ENCODE results near the gene LGALS7B. TPM values are rescaled to one million over a fixed set of nuclear protein-coding genes. Genes with fewer than 3 reads are reported as not detected.
"Not testable (repeated sequence)": the region's sequence is repeated elsewhere in the genome, so short reads cannot be mapped to it uniquely, and the experiment has no call there.

The LGALS7B gene
- total RNA-seq, 1 donor from 2014 or later: not detected

- Mint-ChIP-seq H3K27ac (ENCODE audit: unreplicated experiment) (no peak within 1 kb of the TSS), H3K4me1 (ENCODE audit: unreplicated experiment) (no peaks in the 10 kb centered on the region), H3K27me3 (ENCODE audit: unreplicated experiment) (no peaks in the 10 kb centered on the region), H3K9me3 (ENCODE audit: unreplicated experiment) (no peaks in the 10 kb centered on the region), H3K4me3 (ENCODE audit: unreplicated experiment) (no peak within 1 kb of the TSS), H3K36me3 (ENCODE audit: unreplicated experiment) (peaks cover 19% of the 10 kb centered on the region)
- TF ChIP-seq CTCF (IDR thresholded peaks at IDR 0.05): no peak
- DNase-seq (ENCODE audit: extremely low spot score, unreplicated experiment): no peak
Observed at GRCh38 chr19:38812841-38813320, 23.9 kb downstream of the LGALS7B start, which contains the start of gene LGALS4. TSS of gene LGALS4 (minus strand) at chr19:38812945. CDS start at chr19:38812886, 59 bp downstream.

DNA sequence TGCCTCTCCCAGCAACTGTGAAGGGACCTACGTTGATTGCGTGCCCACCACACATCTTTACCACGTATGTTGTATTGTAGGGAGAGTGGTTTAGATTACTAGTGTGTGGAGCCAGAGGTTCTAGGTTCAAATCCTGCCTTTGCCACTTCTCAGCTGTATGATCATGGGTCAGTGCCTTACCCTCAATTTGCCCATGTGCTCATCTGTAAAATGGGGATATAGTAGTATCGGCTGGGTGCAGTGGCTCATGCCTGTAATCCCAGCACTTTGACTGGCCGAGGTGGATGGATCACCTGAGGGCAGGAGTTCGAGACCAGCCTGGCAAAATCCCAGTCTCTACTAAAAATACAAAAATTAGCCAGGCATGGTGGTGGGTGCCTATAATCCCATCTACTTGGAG is 24.3 kb downstream of the LGALS7B start:
- no peak for TF ChIP-seq CTCF (IDR thresholded peaks at IDR 0.05)
- Mint-ChIP-seq H3K27ac (ENCODE audit: unreplicated experiment) (no peak overlapping the region), H3K4me1 (ENCODE audit: unreplicated experiment) (no peaks in the 10 kb centered on the region), H3K4me3 (ENCODE audit: unreplicated experiment) (no peak overlapping the region), H3K9me3 (ENCODE audit: unreplicated experiment) (no peaks in the 10 kb centered on the region), H3K36me3 (ENCODE audit: unreplicated experiment) (peaks cover 19% of the 10 kb centered on the region), H3K27me3 (ENCODE audit: unreplicated experiment) (no peaks in the 10 kb centered on the region)
- DNase-seq (ENCODE audit: extremely low spot score, unreplicated experiment): no peak

DNA sequence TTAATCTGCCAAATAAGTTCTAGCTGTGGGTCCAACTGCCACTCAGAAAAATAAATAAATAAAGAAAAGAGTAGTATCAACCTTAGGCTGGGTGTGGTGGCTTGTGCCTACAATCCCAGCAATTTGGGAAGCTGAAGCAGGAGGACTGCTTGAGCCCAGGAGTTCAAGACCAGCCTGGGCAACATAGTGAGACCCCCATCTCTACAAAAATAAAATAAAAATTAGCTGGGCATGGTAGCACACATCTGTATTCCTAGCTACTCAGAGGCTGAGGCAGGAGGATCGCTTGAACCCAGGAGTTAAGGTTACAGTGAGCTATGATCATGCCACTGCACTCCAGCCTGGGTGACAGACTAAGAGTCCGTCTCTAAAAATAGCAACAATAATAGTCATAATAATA is 24.9 kb downstream of the LGALS7B start:
- not testable (repeated sequence) for H3K4me3 Mint-ChIP-seq (ENCODE audit: unreplicated experiment); H3K9me3 Mint-ChIP-seq (ENCODE audit: unreplicated experiment); H3K27ac Mint-ChIP-seq (ENCODE audit: unreplicated experiment); H3K4me1 Mint-ChIP-seq (ENCODE audit: unreplicated experiment); H3K27me3 Mint-ChIP-seq (ENCODE audit: unreplicated experiment); DNase-seq (ENCODE audit: extremely low spot score, unreplicated experiment)
- H3K36me3 Mint-ChIP-seq (ENCODE audit: unreplicated experiment): peaks cover 21% of the 10 kb centered on the region

DNA sequence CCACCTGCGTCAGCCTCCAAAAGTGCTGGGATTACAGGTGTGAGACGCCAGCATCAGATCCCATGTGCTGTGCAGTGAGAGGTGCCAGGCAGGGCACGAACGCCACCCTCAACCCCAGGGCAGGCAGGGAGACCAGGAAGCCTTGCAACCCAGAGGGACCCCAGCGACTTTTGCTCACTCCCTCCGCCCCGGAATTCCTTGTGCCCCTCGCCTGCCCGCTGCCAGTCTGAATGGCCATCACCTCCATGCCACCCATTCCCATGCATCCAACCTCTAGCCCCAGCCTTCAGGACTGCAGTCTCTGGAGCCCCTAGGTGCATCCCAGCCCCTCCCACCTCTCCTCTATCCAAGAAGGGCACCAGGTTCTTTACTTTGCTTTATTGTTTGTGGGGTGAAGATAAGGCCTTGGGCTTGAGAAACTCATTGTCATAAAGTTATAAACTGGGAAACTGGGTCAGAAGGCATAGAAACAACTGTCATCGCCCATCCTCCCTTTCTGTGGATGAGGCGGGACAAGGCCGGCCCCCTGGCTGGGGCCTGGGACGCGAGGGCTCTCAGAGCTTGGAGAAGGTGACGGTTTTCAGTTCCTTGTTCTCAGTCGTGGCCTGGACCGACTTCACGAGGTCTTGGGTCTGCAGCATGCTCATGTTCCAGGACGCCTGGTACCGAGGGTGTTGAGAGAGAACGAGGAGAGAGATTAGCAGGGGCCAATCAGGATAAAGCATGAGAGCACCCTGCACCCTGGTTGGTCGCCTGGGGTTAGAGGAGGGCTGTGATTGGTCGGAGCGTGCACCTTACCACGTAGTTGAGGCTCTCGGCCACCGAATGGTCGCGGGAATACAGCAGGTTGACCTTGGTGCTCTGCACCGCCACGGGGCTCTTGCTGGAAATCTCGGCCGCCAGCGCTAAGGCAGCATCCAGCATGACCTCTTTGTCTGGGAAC is 26.3 kb downstream of the LGALS7B start:
- no peak for DNase-seq (ENCODE audit: extremely low spot score, unreplicated experiment)
- no peak overlapping the region for H3K27ac Mint-ChIP-seq (ENCODE audit: unreplicated experiment)
- H3K4me1 Mint-ChIP-seq (ENCODE audit: unreplicated experiment): peaks cover 2% of the 10 kb centered on the region

DNA sequence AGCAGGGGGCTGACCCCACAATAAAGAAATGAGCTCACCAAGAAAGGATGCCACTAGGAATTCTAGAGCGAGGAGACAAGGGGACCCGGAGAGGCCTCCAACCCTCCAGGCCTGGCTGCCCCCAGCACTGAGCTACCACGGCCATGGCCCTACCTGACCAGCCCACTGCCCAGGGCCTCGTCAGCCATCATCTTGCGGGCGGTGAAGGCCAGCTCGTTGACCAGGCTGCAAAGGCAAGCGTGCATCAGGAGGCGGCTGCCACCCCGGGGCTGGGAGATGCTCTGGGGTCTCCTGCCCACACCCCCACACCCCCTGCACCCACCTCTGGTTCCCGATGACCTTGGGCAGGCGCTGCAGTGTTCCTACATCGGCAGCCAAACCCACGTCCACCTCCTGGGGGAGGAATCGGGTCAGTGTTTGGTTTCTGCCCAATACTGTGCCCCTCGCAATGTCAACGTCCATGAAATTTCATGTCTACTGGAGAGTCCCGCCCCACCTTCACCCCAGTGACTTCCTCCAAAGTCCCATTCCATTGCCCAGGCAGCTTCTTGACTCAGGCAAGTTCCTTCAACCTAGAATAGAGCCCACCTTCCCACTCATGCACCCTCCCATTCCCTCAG is 27.2 kb downstream of the LGALS7B start:
- H3K36me3 Mint-ChIP-seq (ENCODE audit: unreplicated experiment): peaks cover 27% of the 10 kb centered on the region
- H3K27ac Mint-ChIP-seq (ENCODE audit: unreplicated experiment): no peak overlapping the region
- H3K27me3 Mint-ChIP-seq (ENCODE audit: unreplicated experiment): no peaks in the 10 kb centered on the region

More for the DNA sequence above, 26.3 kb downstream of the LGALS7B start:
- TF ChIP-seq CTCF (IDR thresholded peaks at IDR 0.05): no peak
- Mint-ChIP-seq H3K36me3 (ENCODE audit: unreplicated experiment) (peaks cover 25% of the 10 kb centered on the region), H3K27me3 (ENCODE audit: unreplicated experiment) (no peaks in the 10 kb centered on the region), H3K4me3 (ENCODE audit: unreplicated experiment) (no peak overlapping the region), H3K9me3 (ENCODE audit: unreplicated experiment) (no peaks in the 10 kb centered on the region)

More for the DNA sequence above, 27.2 kb downstream of the LGALS7B start:
- H3K9me3 Mint-ChIP-seq (ENCODE audit: unreplicated experiment): no peaks in the 10 kb centered on the region
- no peak for DNase-seq (ENCODE audit: extremely low spot score, unreplicated experiment)
- H3K4me3 Mint-ChIP-seq (ENCODE audit: unreplicated experiment): no peak overlapping the region
- no peak for TF ChIP-seq CTCF (IDR thresholded peaks at IDR 0.05)
- peaks cover 2% of the 10 kb centered on the region for H3K4me1 Mint-ChIP-seq (ENCODE audit: unreplicated experiment)

All from osteocyte (in vitro differentiated cells).